Measurements from ENCODE around the gene CIAO3.

Gene CIAO3

GRCh38 chr16:739560-740458 is 988 bp downstream of the CIAO3 start:
- Histone ChIP-seq H4K91ac (ENCODE audit: low read depth, low read length) (peak overlapping the region; percentile 90), H2AK5ac (ENCODE audit: low read length) (peak overlapping the region; percentile 66), H3K9me3 (ENCODE audit: insufficient read depth, low read depth, low read length) (no peaks in the 10 kb centered on the region), H3K23ac (ENCODE audit: low read length) (no peak overlapping the region), H2AFZ (ENCODE audit: insufficient read depth, low read length, poor library complexity) (peak overlapping the region; percentile 62), H3K4me3 (ENCODE audit: low read depth, low read length) (peak overlapping the region; percentile 87), H3K4me2 (ENCODE audit: low read length) (peak overlapping the region; percentile 96), H3K36me3 (ENCODE audit: control insufficient read depth in 1 of 2, insufficient read depth in 2 of 2, low read length in 2 of 2) (peaks cover 23 to 25% of the 10 kb centered on the region in 2 experiments), H2BK5ac (ENCODE audit: low read depth, low read length, poor library complexity) (no peak overlapping the region), H4K12ac (ENCODE audit: low read depth, low read length) (peak overlapping the region; percentile 81), H3K9ac (ENCODE audit: low read length) (peak overlapping the region; percentile 72), H2BK120ac (ENCODE audit: insufficient read depth, low read length, poor library complexity) (peak overlapping the region; percentile 52), H3K27ac (ENCODE audit: low read depth, low read length) (no peak overlapping the region), H2BK12ac (ENCODE audit: low read length) (no peak overlapping the region), H3K4me1 (ENCODE audit: control insufficient read depth in 1 of 2, insufficient read depth in 2 of 2, low read length in 2 of 2) (peaks cover 0 to 9% of the 10 kb centered on the region in 2 experiments), H3K4ac (ENCODE audit: low read depth, low read length) (peak overlapping the region; percentile 77), H3K18ac (ENCODE audit: low read length) (peak overlapping the region; percentile 62), H3K27me3 (ENCODE audit: insufficient read depth, low read length) (no peaks in the 10 kb centered on the region), H3K14ac (ENCODE audit: low read length) (peak overlapping the region; percentile 84), H3K79me1 (ENCODE audit: low read length) (peaks cover 8% of the 10 kb centered on the region), H4K8ac (ENCODE audit: low read depth, low read length) (peak overlapping the region; percentile 91), H3K79me2 (ENCODE audit: control insufficient read depth, insufficient read depth, low read length, poor library complexity) (peaks cover 7% of the 10 kb centered on the region)
- WGBS (ENCODE audit: extremely low coverage, insufficient coverage, insufficient read length) = no CpG with 5 or more reads among the region's 38 CpGs
- DNase-seq = no peak

- Histone ChIP-seq H2AK5ac (ENCODE audit: low read length) (no peak overlapping the region), H2AFZ (ENCODE audit: insufficient read depth, low read length, poor library complexity) (no peak overlapping the region), H4K91ac (ENCODE audit: low read depth, low read length) (no peak overlapping the region), H3K27me3 (ENCODE audit: insufficient read depth, low read length) (no peaks in the 10 kb centered on the region), H3K36me3 (ENCODE audit: control insufficient read depth in 1 of 2, insufficient read depth in 2 of 2, low read length in 2 of 2) (peaks cover 43 to 51% of the 10 kb centered on the region in 2 experiments), H2BK12ac (ENCODE audit: low read length) (no peak overlapping the region), H3K4me3 (ENCODE audit: low read depth, low read length) (no peak overlapping the region), H3K79me1 (ENCODE audit: low read length) (peaks cover 8% of the 10 kb centered on the region), H3K23ac (ENCODE audit: low read length) (no peak overlapping the region), H3K9me3 (ENCODE audit: insufficient read depth, low read depth, low read length) (no peaks in the 10 kb centered on the region), H3K14ac (ENCODE audit: low read length) (no peak overlapping the region), H3K9ac (ENCODE audit: low read length) (no peak overlapping the region), H2BK120ac (ENCODE audit: insufficient read depth, low read length, poor library complexity) (no peak overlapping the region), H3K4ac (ENCODE audit: low read depth, low read length) (no peak overlapping the region), H3K27ac (ENCODE audit: low read depth, low read length) (no peak overlapping the region), H3K18ac (ENCODE audit: low read length) (no peak overlapping the region), H4K12ac (ENCODE audit: low read depth, low read length) (no peak overlapping the region), H4K8ac (ENCODE audit: low read depth, low read length) (no peak overlapping the region), H3K4me1 (ENCODE audit: control insufficient read depth in 1 of 2, insufficient read depth in 2 of 2, low read length in 2 of 2) (peaks cover 0 to 9% of the 10 kb centered on the region in 2 experiments), H2BK5ac (ENCODE audit: low read depth, low read length, poor library complexity) (no peak overlapping the region), H3K79me2 (ENCODE audit: control insufficient read depth, insufficient read depth, low read length, poor library complexity) (peaks cover 7% of the 10 kb centered on the region), H3K4me2 (ENCODE audit: low read length) (no peak overlapping the region)
- DNase-seq = no peak
- no CpG with 5 or more reads among the region's 29 CpGs for WGBS (ENCODE audit: extremely low coverage, insufficient coverage, insufficient read length)
These were observed 3.8 kb downstream of the CIAO3 start for GRCh38 chr16:736936-737481.

DNA sequence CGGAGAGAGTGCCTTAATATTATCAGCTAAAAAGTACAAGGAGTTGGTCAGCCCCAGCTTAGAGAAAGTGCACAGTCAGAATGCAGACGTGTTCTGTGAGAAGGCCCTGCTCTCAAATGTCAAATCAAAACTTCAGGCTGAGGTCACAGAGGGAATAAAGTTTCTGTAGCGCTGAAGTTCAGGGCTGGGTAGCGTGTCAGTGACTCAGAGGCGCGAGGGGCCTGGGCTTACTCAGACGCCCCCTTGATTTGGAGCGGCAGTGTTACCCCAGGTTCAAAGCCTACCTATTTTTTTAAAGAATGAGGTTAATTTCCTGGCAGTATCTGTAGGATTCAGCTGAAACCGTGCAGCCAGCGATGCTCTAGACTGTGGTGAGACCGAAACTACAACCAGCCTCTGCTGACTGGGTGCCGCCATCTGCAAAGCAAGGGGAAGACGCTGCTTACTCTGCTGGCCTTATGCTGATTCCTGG is 4.8 kb downstream of the CIAO3 start:
- DNase-seq = no peak
- Histone ChIP-seq H3K4ac (ENCODE audit: low read depth, low read length) (no peak overlapping the region), H3K23ac (ENCODE audit: low read length) (no peak overlapping the region), H3K36me3 (ENCODE audit: control insufficient read depth in 1 of 2, insufficient read depth in 2 of 2, low read length in 2 of 2) (peaks cover 47 to 57% of the 10 kb centered on the region in 2 experiments), H3K9me3 (ENCODE audit: insufficient read depth, low read depth, low read length) (no peaks in the 10 kb centered on the region), H3K18ac (ENCODE audit: low read length) (no peak overlapping the region), H2BK120ac (ENCODE audit: insufficient read depth, low read length, poor library complexity) (no peak overlapping the region), H3K27ac (ENCODE audit: low read depth, low read length) (no peak overlapping the region), H3K79me1 (ENCODE audit: low read length) (peaks cover 5% of the 10 kb centered on the region), H3K4me1 (ENCODE audit: control insufficient read depth in 1 of 2, insufficient read depth in 2 of 2, low read length in 2 of 2) (peaks cover 0 to 8% of the 10 kb centered on the region in 2 experiments), H3K79me2 (ENCODE audit: control insufficient read depth, insufficient read depth, low read length, poor library complexity) (peaks cover 5% of the 10 kb centered on the region), H2AK5ac (ENCODE audit: low read length) (no peak overlapping the region), H4K12ac (ENCODE audit: low read depth, low read length) (no peak overlapping the region), H2BK5ac (ENCODE audit: low read depth, low read length, poor library complexity) (no peak overlapping the region), H4K8ac (ENCODE audit: low read depth, low read length) (no peak overlapping the region), H3K14ac (ENCODE audit: low read length) (no peak overlapping the region), H4K91ac (ENCODE audit: low read depth, low read length) (no peak overlapping the region), H2AFZ (ENCODE audit: insufficient read depth, low read length, poor library complexity) (no peak overlapping the region), H3K4me2 (ENCODE audit: low read length) (no peak overlapping the region), H3K4me3 (ENCODE audit: low read depth, low read length) (no peak overlapping the region), H3K9ac (ENCODE audit: low read length) (no peak overlapping the region), H3K27me3 (ENCODE audit: insufficient read depth, low read length) (no peaks in the 10 kb centered on the region), H2BK12ac (ENCODE audit: low read length) (no peak overlapping the region)
- no CpG with 5 or more reads among the region's 13 CpGs for WGBS (ENCODE audit: extremely low coverage, insufficient coverage, insufficient read length)

DNA sequence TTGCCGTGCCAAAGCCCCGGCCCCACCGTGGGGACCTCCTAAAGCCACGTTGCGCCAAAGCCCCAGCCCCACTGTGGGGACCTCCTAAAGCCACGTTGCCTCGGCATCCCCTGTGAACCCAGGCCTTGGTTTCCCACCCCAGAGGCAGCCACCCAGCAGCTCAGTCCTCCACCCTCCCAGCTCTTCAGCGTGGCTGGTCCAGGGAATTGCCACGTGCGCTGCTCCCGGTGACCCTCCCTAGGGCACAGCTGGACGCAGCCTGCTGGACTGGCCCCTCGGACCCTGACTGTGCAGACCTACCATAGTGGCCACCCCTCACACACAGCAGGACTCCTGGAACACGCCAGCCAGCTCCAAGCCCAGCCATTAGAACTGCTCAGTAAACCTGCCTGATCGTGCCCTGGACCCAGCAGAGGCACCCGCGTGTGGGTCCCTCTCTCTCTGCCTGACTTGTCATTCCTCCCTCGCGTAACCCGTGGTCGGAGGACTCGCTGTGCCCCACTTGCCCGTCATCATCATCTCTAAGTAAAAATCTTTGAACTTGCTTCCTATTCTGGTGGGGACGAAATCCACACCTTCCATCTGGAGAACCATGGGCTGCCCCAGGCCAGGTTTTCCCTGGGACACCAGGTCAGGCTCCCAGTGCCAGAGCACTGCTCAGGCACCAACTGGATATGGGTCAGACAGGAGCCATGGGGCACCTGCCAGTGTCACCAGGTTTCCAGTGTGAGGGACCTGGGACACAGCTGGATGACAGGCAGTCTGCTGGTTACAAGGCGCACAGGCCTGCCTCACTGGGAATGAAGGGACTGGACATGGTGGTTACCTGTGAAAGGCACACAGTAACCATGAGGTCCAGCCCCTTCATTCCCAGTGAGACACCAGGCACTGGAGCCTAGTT is 5.6 kb downstream of the CIAO3 start:
- H3K9ac ChIP-seq (ENCODE audit: low read length) = no peak overlapping the region
- H3K18ac ChIP-seq (ENCODE audit: low read length) = no peak overlapping the region
- no peak overlapping the region for H3K23ac ChIP-seq (ENCODE audit: low read length)
- no peaks in the 10 kb centered on the region for H3K79me1 ChIP-seq (ENCODE audit: low read length)
- H3K14ac ChIP-seq (ENCODE audit: low read length) = no peak overlapping the region
- no peak overlapping the region for H3K4me3 ChIP-seq (ENCODE audit: low read depth, low read length)
- H4K91ac ChIP-seq (ENCODE audit: low read depth, low read length) = no peak overlapping the region
- no peak overlapping the region for H2BK12ac ChIP-seq (ENCODE audit: low read length)
- peaks cover 47 to 59% of the 10 kb centered on the region in 2 experiments for H3K36me3 ChIP-seq (ENCODE audit: control insufficient read depth in 1 of 2, insufficient read depth in 2 of 2, low read length in 2 of 2)
- H2BK120ac ChIP-seq (ENCODE audit: insufficient read depth, low read length, poor library complexity) = no peak overlapping the region
- no peak overlapping the region for H3K4me2 ChIP-seq (ENCODE audit: low read length)
- peaks cover under 1% of the 10 kb centered on the region for H3K79me2 ChIP-seq (ENCODE audit: control insufficient read depth, insufficient read depth, low read length, poor library complexity)
- H3K27ac ChIP-seq (ENCODE audit: low read depth, low read length) = no peak overlapping the region
- no peak for DNase-seq
- H3K4ac ChIP-seq (ENCODE audit: low read depth, low read length) = no peak overlapping the region
- peaks cover 0 to 6% of the 10 kb centered on the region in 2 experiments for H3K4me1 ChIP-seq (ENCODE audit: control insufficient read depth in 1 of 2, insufficient read depth in 2 of 2, low read length in 2 of 2)
- no CpG with 5 or more reads among the region's 25 CpGs for WGBS (ENCODE audit: extremely low coverage, insufficient coverage, insufficient read length)
- no peaks in the 10 kb centered on the region for H3K27me3 ChIP-seq (ENCODE audit: insufficient read depth, low read length)
- H4K8ac ChIP-seq (ENCODE audit: low read depth, low read length) = no peak overlapping the region
- no peak overlapping the region for H4K12ac ChIP-seq (ENCODE audit: low read depth, low read length)
- H2BK5ac ChIP-seq (ENCODE audit: low read depth, low read length, poor library complexity) = no peak overlapping the region
- H2AFZ ChIP-seq (ENCODE audit: insufficient read depth, low read length, poor library complexity) = no peak overlapping the region
- H3K9me3 ChIP-seq (ENCODE audit: insufficient read depth, low read depth, low read length) = no peaks in the 10 kb centered on the region
- no peak overlapping the region for H2AK5ac ChIP-seq (ENCODE audit: low read length)

Data from trophoblast cell (in vitro differentiated cells and primary cell).